DND-41 (cell line): Measurements from ENCODE around the gene MAN1A1.

Source experiments
- ATAC-seq: fragments of 200-7000 bp; cut with Tn5 transposase; 3 replicates; pipeline ENCODE4 v1.9.1; 2021; ENCODE audit warnings: low read depth; ENCODE audit not compliant: insufficient read depth
- DNase-seq: peaks from one replicate; pipeline ENCODE4 v3.0.0-alpha.2; 2020
- H2AFZ ChIP-seq: 2 replicates; pipeline ENCODE4 v1.6.0; 2012; ENCODE audit warnings: low read depth, low read length
- H3K27ac ChIP-seq: 2 replicates; pipeline ENCODE4 v1.5.1; 2012; ENCODE audit warnings: low read length, inconsistent platforms
- H3K27me3 ChIP-seq: fragments of 200-600 bp; sonication (generic); 2 replicates; pipeline ENCODE4 v1.6.0; 2012; ENCODE audit warnings: low read length, mild to moderate bottlenecking, inconsistent platforms; ENCODE audit not compliant: insufficient read depth, poor library complexity
- H3K36me3 ChIP-seq: 2 replicates; pipeline ENCODE4 v1.5.1; 2012; ENCODE audit warnings: low read length, inconsistent platforms; ENCODE audit not compliant: insufficient read depth
- H3K4me1 ChIP-seq: 2 replicates; pipeline ENCODE4 v1.5.1; 2012; ENCODE audit warnings: mild to moderate bottlenecking, low read length; ENCODE audit not compliant: insufficient read depth
- H3K4me2 ChIP-seq: 2 replicates; pipeline ENCODE4 v1.6.0; 2012; ENCODE audit warnings: mild to moderate bottlenecking, moderate library complexity, low read length, inconsistent platforms; ENCODE audit not compliant: insufficient read depth
- H3K4me3 ChIP-seq, 2 experiments: fragments of 200-600 bp in 1 of 2; shearing (Covaris generic) in 1 of 2; 2 replicates each; pipeline ENCODE4 v1.5.1; 2012 to 2016; ENCODE audit warnings: inconsistent platforms in 2 of 2, low read length in 2 of 2, mild to moderate bottlenecking in 2 of 2, low read depth in 1 of 2, moderate library complexity in 1 of 2
- H3K79me2 ChIP-seq: 2 replicates; pipeline ENCODE4 v1.6.0; 2012; ENCODE audit warnings: low read length, inconsistent platforms; ENCODE audit not compliant: insufficient read depth
- H3K9ac ChIP-seq: 2 replicates; pipeline ENCODE4 v1.6.0; 2012; ENCODE audit warnings: low read depth, mild to moderate bottlenecking, inconsistent platforms, low read length, moderate library complexity
- H3K9me3 ChIP-seq: 2 replicates; pipeline ENCODE4 v1.5.1; 2012; ENCODE audit warnings: low read length, moderate library complexity, mild to moderate bottlenecking, inconsistent platforms; ENCODE audit not compliant: insufficient read depth, severe bottlenecking
- H4K20me1 ChIP-seq: 2 replicates; pipeline ENCODE4 v1.6.0; 2012; ENCODE audit warnings: low read length; ENCODE audit not compliant: insufficient read depth
- CTCF ChIP-seq: IDR thresholded peaks from 2 replicates; pipeline ENCODE4 v1.5.1; 2012; ENCODE audit warnings: borderline replicate concordance, low read length, moderate library complexity, mild to moderate bottlenecking; ENCODE audit not compliant: poor library complexity, severe bottlenecking; ENCODE audit errors: extremely low read depth
- EZH2 ChIP-seq: IDR thresholded peaks from 3 replicates; pipeline ENCODE4 v1.6.1; 2012; ENCODE audit warnings: borderline replicate concordance, low read depth, mild to moderate bottlenecking, moderate library complexity, low read length, inconsistent platforms; ENCODE audit not compliant: severe bottlenecking

MAN1A1 gene

GRCh38 chr6:119182216-119182803 is 167.3 kb downstream of the MAN1A1 start:
- H2AFZ ChIP-seq = no peak overlapping the region
- DNase-seq (no peak), ATAC-seq (no peak)

GRCh38 chr6:119181046-119181445 is 168.5 kb downstream of the MAN1A1 start:
- no peak overlapping the region for H3K27ac ChIP-seq
- no peak overlapping the region for H3K9ac ChIP-seq
- no peaks in the 10 kb centered on the region for H4K20me1 ChIP-seq
- peaks cover 3% of the 10 kb centered on the region; the same call in 1 of the 2 replicates for H3K36me3 ChIP-seq
- ATAC-seq (no peak), DNase-seq (no peak)
- H3K9me3 ChIP-seq = no peaks in the 10 kb centered on the region
- peaks cover 5% of the 10 kb centered on the region for H3K4me1 ChIP-seq
- H3K79me2 ChIP-seq = no peaks in the 10 kb centered on the region
- H3K27me3 ChIP-seq = no peaks in the 10 kb centered on the region
- H3K4me2 ChIP-seq = no peak overlapping the region
- TF ChIP-seq EZH2 (no peak), CTCF (no peak)
- no peak overlapping the region for H3K4me3 ChIP-seq
- no peak overlapping the region for H2AFZ ChIP-seq

More at GRCh38 chr6:119182216-119182803, 167.3 kb downstream of the MAN1A1 start:
- H3K4me1 ChIP-seq = peaks cover 5% of the 10 kb centered on the region
- H3K4me2 ChIP-seq = no peak overlapping the region
- H3K27ac ChIP-seq = no peak overlapping the region
- H3K9me3 ChIP-seq = no peaks in the 10 kb centered on the region
- no peak overlapping the region for H3K4me3 ChIP-seq
- no peaks in the 10 kb centered on the region for H3K79me2 ChIP-seq
- no peaks in the 10 kb centered on the region for H4K20me1 ChIP-seq
- no peak overlapping the region for H3K9ac ChIP-seq
- peaks cover 12% of the 10 kb centered on the region; the same call in 1 of the 2 replicates for H3K36me3 ChIP-seq
- H3K27me3 ChIP-seq = no peaks in the 10 kb centered on the region
- no peak for TF ChIP-seq CTCF

- Histone ChIP-seq H3K79me2 (no peaks in the 10 kb centered on the region), H3K9ac (no peak overlapping the region), H3K4me2 (no peak overlapping the region), H2AFZ (no peak overlapping the region), H3K9me3 (no peaks in the 10 kb centered on the region), H3K36me3 (peaks cover 3% of the 10 kb centered on the region; the same call in 1 of the 2 replicates), H3K27ac (no peak overlapping the region), H3K27me3 (no peaks in the 10 kb centered on the region), H3K4me1 (peaks cover 5% of the 10 kb centered on the region), H3K4me3 (no peak overlapping the region), H4K20me1 (no peaks in the 10 kb centered on the region)
- ATAC-seq (peak; percentile 92), DNase-seq (peak; percentile 20)
- TF ChIP-seq CTCF = no peak
- TF ChIP-seq EZH2 = no peak
These were observed 169.7 kb downstream of the MAN1A1 start for GRCh38 chr6:119179842-119180241.
